ENCODE results near the gene HNRNPA0. TPM values are rescaled to one million over a fixed set of nuclear protein-coding genes. Genes with fewer than 3 reads are reported as not detected.

HNRNPA0 gene
- total RNA-seq, 4 donors from 2014 or later, result 8.4 to 13.7 (median 9.4) TPM

GRCh38 chr5:137760294-137760693, 6.1 kb upstream of the HNRNPA0 start:
- 92 to 100% methylated on average over 2 of the region's 4 CpGs for WGBS, 2 donors
- Histone ChIP-seq H3K9me3 (no peaks in the 10 kb centered on the region), H3K36me3 (no peaks in the 10 kb centered on the region), H3K4me1 (peaks cover 0 to 21% (median under 1%) of the 10 kb centered on the region in 3 donors), H3K27me3 (no peaks in the 10 kb centered on the region), H3K4me3 (no peak overlapping the region), H3K27ac (no peak overlapping the region)
- DNase-seq, result no peak
- TF ChIP-seq POLR2A (IDR thresholded peaks at IDR 0.05) (no peak), CTCF (IDR thresholded peaks at IDR 0.05) (no peak)
- intact Hi-C loops (cut with DNase I), result no loop called here

GRCh38 chr5:137758715-137759306, 4.6 kb upstream of the HNRNPA0 start:
- Histone ChIP-seq H3K27me3 (no peaks in the 10 kb centered on the region), H3K9me3 (no peaks in the 10 kb centered on the region), H3K4me3 (no peak overlapping the region), H3K27ac (peak overlapping the region in 2 of 4 donors; percentile 40 to 51), H3K4me1 (peaks cover 0 to 25% (median 4%) of the 10 kb centered on the region in 3 donors), H3K36me3 (no peaks in the 10 kb centered on the region)
- WGBS, 2 donors, result 56 to 65% methylated on average over 6 of the region's 6 CpGs
- intact Hi-C loops (cut with DNase I), result no loop called here
- DNase-seq, result no peak
- TF ChIP-seq CTCF (IDR thresholded peaks at IDR 0.05) (no peak), POLR2A (IDR thresholded peaks at IDR 0.05) (no peak)

- Histone ChIP-seq H3K27me3 (no peaks in the 10 kb centered on the region), H3K9me3 (no peaks in the 10 kb centered on the region), H3K4me1 (peaks cover 0 to 25% (median 4%) of the 10 kb centered on the region in 3 donors), H3K4me3 (no peak overlapping the region), H3K36me3 (no peaks in the 10 kb centered on the region), H3K27ac (peak overlapping the region in 2 of 4 donors; percentile 40 to 51)
- DNase-seq, result no peak
- intact Hi-C loops (cut with DNase I), result no loop called here
- WGBS, 2 donors, result 65 to 72% methylated on average over 4 of the region's 4 CpGs
- TF ChIP-seq POLR2A (IDR thresholded peaks at IDR 0.05), result no peak
These were observed 4.0 kb upstream of the HNRNPA0 start for GRCh38 chr5:137758121-137758520.

GRCh38 chr5:137757634-137758033, 3.5 kb upstream of the HNRNPA0 start:
- Histone ChIP-seq H3K27me3 (no peaks in the 10 kb centered on the region), H3K4me3 (no peak overlapping the region), H3K27ac (peak overlapping the region in 1 of 4 donors; percentile 51), H3K9me3 (no peaks in the 10 kb centered on the region), H3K36me3 (no peaks in the 10 kb centered on the region), H3K4me1 (peaks cover 0 to 26% (median 4%) of the 10 kb centered on the region in 3 donors)
- TF ChIP-seq CTCF (IDR thresholded peaks at IDR 0.05), result no peak
- TF ChIP-seq POLR2A (IDR thresholded peaks at IDR 0.05), result no peak
- DNase-seq, result no peak
- intact Hi-C loops (cut with DNase I), result no loop called here
- 89 to 91% methylated on average over 5 of the region's 5 CpGs for WGBS, 2 donors

GRCh38 chr5:137754961-137755762, 999 bp upstream of the HNRNPA0 start:
- Histone ChIP-seq H3K4me1 (peaks cover 0 to 50% (median 14%) of the 10 kb centered on the region in 3 donors), H3K9me3 (no peaks in the 10 kb centered on the region), H3K27ac (peak overlapping the region; percentile 97 to 100 (median 99)), H3K27me3 (no peaks in the 10 kb centered on the region), H3K4me3 (peak overlapping the region; percentile 62 to 93 (median 74)), H3K36me3 (no peaks in the 10 kb centered on the region)
- WGBS, 2 donors, result 46 to 65% methylated on average over 15 to 19 of the region's 36 CpGs
- no peak for DNase-seq
- intact Hi-C loops (cut with DNase I), result no loop called here
- TF ChIP-seq POLR2A (IDR thresholded peaks at IDR 0.05) (no peak), CTCF (IDR thresholded peaks at IDR 0.05) (peak in 1 of 6 experiments; percentile 3)

Data from esophagus squamous epithelium (tissue), 5 donors.